ENCODE measurements around the gene XPO1.
A peak's percentile ranks its signal among the peaks of the same experiment; 100 is the strongest.

Gene XPO1

DNA sequence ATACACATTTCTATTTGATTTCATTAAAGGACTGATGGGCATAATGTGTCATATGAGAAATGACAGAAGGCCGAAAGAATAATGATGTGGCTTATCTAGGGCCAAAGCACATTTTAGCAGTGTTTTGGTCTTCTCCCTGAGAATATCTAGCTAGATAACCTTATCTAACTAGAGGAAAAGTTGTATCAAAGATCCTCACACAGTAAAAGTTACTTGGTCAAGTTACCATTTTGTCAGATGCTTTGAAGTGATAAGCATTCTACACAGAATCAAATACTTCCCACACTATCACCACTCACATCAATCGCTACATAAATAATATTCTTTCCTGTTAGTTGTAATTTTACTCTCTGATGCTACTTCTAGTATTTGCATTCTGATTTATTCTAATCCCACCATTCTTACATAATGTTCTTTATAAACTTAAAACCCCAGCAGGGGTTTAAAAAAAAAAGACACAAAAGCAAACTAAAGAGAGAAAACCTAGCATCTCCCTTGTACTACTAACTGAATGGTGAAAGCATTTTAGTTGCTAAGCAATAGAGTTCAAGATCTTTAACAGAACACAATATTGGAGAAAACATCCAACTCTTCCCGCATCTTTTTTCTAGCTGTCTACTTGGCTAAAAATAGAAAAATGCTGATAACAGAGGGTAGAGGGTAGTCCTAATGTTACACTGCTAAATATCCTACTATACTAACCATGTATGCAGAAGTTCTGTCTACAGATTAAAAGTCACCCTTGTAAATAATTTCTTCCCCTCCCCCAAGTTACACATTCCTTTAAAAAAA, 8.0 kb downstream of the XPO1 start:
- Histone ChIP-seq H4K12ac (ENCODE audit: low read depth, low read length) (no peak overlapping the region), H2BK5ac (ENCODE audit: low read depth, low read length, poor library complexity) (no peak overlapping the region), H3K4ac (ENCODE audit: low read depth, low read length) (peak overlapping the region; percentile 98), H3K4me3 (ENCODE audit: low read depth, low read length) (no peak overlapping the region), H2AFZ (ENCODE audit: insufficient read depth, low read length, poor library complexity) (no peak overlapping the region), H3K9ac (ENCODE audit: low read length) (no peak overlapping the region), H2BK12ac (ENCODE audit: low read length) (no peak overlapping the region), H3K79me2 (ENCODE audit: control insufficient read depth, insufficient read depth, low read length, poor library complexity) (peaks cover 26% of the 10 kb centered on the region), H3K27ac (ENCODE audit: low read depth, low read length) (no peak overlapping the region), H3K27me3 (ENCODE audit: insufficient read depth, low read length) (no peaks in the 10 kb centered on the region), H4K91ac (ENCODE audit: low read depth, low read length) (no peak overlapping the region), H3K23ac (ENCODE audit: low read length) (no peak overlapping the region), H3K36me3 (ENCODE audit: control insufficient read depth in 1 of 2, insufficient read depth in 2 of 2, low read length in 2 of 2) (peaks cover 9 to 14% of the 10 kb centered on the region in 2 experiments), H3K18ac (ENCODE audit: low read length) (no peak overlapping the region), H3K4me1 (ENCODE audit: control insufficient read depth in 1 of 2, insufficient read depth in 2 of 2, low read length in 2 of 2) (no peaks in the 10 kb centered on the region), H3K79me1 (ENCODE audit: low read length) (no peaks in the 10 kb centered on the region), H2BK120ac (ENCODE audit: insufficient read depth, low read length, poor library complexity) (no peak overlapping the region), H3K4me2 (ENCODE audit: low read length) (no peak overlapping the region), H3K9me3 (ENCODE audit: insufficient read depth, low read depth, low read length) (no peaks in the 10 kb centered on the region), H2AK5ac (ENCODE audit: low read length) (no peak overlapping the region), H3K14ac (ENCODE audit: low read length) (no peak overlapping the region), H4K8ac (ENCODE audit: low read depth, low read length) (no peak overlapping the region)
- 100% methylated on average over 1 of the region's 3 CpGs for WGBS (ENCODE audit: extremely low coverage, insufficient coverage, insufficient read length)
- peak in 1 of 2 donors; percentile 63 for DNase-seq

DNA sequence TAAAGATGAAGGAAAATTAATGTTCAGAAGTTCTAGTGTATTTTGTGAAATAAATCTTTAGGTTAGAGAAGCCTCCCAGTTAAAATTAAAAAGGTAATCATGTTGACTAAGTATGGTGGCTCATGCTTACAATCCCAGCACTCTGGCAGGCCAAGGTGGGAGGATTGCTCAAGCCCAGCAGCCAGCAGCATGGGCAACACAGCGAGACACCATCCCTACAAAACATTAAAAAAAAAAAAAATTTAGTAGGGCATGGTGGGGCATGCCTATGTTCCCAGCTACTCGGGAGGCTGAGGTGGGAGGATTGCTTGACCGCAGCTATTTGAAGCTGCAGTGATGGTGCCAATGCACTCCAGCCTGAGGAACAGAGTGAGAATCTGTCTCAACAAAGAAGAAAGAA, 17.9 kb downstream of the XPO1 start:
- Histone ChIP-seq H3K79me2 (ENCODE audit: control insufficient read depth, insufficient read depth, low read length, poor library complexity) (peaks cover 8% of the 10 kb centered on the region), H2BK12ac (ENCODE audit: low read length) (no peak overlapping the region), H3K23ac (ENCODE audit: low read length) (no peak overlapping the region), H3K27me3 (ENCODE audit: insufficient read depth, low read length) (no peaks in the 10 kb centered on the region), H3K9me3 (ENCODE audit: insufficient read depth, low read depth, low read length) (no peaks in the 10 kb centered on the region), H3K4me1 (ENCODE audit: control insufficient read depth in 1 of 2, insufficient read depth in 2 of 2, low read length in 2 of 2) (no peaks in the 10 kb centered on the region), H4K8ac (ENCODE audit: low read depth, low read length) (no peak overlapping the region), H3K18ac (ENCODE audit: low read length) (no peak overlapping the region), H3K4me3 (ENCODE audit: low read depth, low read length) (no peak overlapping the region), H3K36me3 (ENCODE audit: control insufficient read depth in 1 of 2, insufficient read depth in 2 of 2, low read length in 2 of 2) (peaks cover 33 to 35% of the 10 kb centered on the region in 2 experiments), H3K4ac (ENCODE audit: low read depth, low read length) (peak overlapping the region; percentile 89), H3K14ac (ENCODE audit: low read length) (no peak overlapping the region), H2AFZ (ENCODE audit: insufficient read depth, low read length, poor library complexity) (no peak overlapping the region), H3K27ac (ENCODE audit: low read depth, low read length) (no peak overlapping the region), H3K9ac (ENCODE audit: low read length) (no peak overlapping the region), H4K12ac (ENCODE audit: low read depth, low read length) (no peak overlapping the region), H3K4me2 (ENCODE audit: low read length) (no peak overlapping the region), H2AK5ac (ENCODE audit: low read length) (no peak overlapping the region), H3K79me1 (ENCODE audit: low read length) (no peaks in the 10 kb centered on the region), H4K91ac (ENCODE audit: low read depth, low read length) (no peak overlapping the region), H2BK5ac (ENCODE audit: low read depth, low read length, poor library complexity) (no peak overlapping the region), H2BK120ac (ENCODE audit: insufficient read depth, low read length, poor library complexity) (no peak overlapping the region)
- no CpG with 5 or more reads among the region's 3 CpGs for WGBS (ENCODE audit: extremely low coverage, insufficient coverage, insufficient read length)
- DNase-seq, result no peak

DNA sequence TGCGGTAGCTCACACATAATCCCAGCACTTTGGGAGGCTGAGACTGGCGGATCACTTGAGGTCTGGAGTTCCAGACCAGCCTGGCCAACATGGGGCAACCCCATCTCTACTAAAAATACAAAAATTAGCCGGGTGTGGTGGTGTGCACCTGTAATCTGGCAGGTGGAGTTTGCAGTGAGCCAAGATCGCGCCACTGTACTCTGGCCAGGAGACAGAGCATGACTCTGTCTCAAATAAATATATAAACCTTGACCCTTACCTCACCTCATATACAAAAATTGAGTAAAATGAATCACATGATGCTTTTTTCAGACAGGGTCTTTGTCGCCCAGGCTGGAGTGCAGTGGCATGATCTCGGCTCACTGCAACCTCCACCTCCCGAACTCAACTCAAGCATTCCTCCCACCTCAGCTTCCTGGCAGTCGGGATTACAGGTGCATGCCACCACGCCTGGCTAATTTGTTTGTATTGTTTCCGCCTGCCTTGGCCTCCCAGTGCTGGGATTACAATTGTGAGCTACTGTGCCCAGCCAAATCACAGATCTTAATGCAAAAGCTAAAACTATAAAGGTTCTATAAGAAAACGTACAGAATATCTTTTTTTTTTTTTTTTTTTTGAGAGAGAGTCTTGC, 25.3 kb downstream of the XPO1 start:
- Histone ChIP-seq H3K9ac (ENCODE audit: low read length) (no peak overlapping the region), H3K14ac (ENCODE audit: low read length) (no peak overlapping the region), H2AFZ (ENCODE audit: insufficient read depth, low read length, poor library complexity) (no peak overlapping the region), H3K27me3 (ENCODE audit: insufficient read depth, low read length) (no peaks in the 10 kb centered on the region), H3K79me2 (ENCODE audit: control insufficient read depth, insufficient read depth, low read length, poor library complexity) (peaks cover 12% of the 10 kb centered on the region), H2BK120ac (ENCODE audit: insufficient read depth, low read length, poor library complexity) (no peak overlapping the region), H3K4me3 (ENCODE audit: low read depth, low read length) (no peak overlapping the region), H4K91ac (ENCODE audit: low read depth, low read length) (no peak overlapping the region), H3K18ac (ENCODE audit: low read length) (no peak overlapping the region), H3K4me2 (ENCODE audit: low read length) (no peak overlapping the region), H4K12ac (ENCODE audit: low read depth, low read length) (no peak overlapping the region), H3K27ac (ENCODE audit: low read depth, low read length) (no peak overlapping the region), H4K8ac (ENCODE audit: low read depth, low read length) (no peak overlapping the region), H2BK12ac (ENCODE audit: low read length) (no peak overlapping the region), H3K9me3 (ENCODE audit: insufficient read depth, low read depth, low read length) (no peaks in the 10 kb centered on the region), H3K4ac (ENCODE audit: low read depth, low read length) (peak overlapping the region; percentile 33), H3K4me1 (ENCODE audit: control insufficient read depth in 1 of 2, insufficient read depth in 2 of 2, low read length in 2 of 2) (peaks cover 0 to 2% of the 10 kb centered on the region in 2 experiments), H3K23ac (ENCODE audit: low read length) (no peak overlapping the region), H3K36me3 (ENCODE audit: control insufficient read depth in 1 of 2, insufficient read depth in 2 of 2, low read length in 2 of 2) (peaks cover 47 to 49% of the 10 kb centered on the region in 2 experiments), H2AK5ac (ENCODE audit: low read length) (no peak overlapping the region), H3K79me1 (ENCODE audit: low read length) (no peaks in the 10 kb centered on the region), H2BK5ac (ENCODE audit: low read depth, low read length, poor library complexity) (no peak overlapping the region)
- WGBS (ENCODE audit: extremely low coverage, insufficient coverage, insufficient read length), result no CpG with 5 or more reads among the region's 12 CpGs
- DNase-seq, result no peak

DNA sequence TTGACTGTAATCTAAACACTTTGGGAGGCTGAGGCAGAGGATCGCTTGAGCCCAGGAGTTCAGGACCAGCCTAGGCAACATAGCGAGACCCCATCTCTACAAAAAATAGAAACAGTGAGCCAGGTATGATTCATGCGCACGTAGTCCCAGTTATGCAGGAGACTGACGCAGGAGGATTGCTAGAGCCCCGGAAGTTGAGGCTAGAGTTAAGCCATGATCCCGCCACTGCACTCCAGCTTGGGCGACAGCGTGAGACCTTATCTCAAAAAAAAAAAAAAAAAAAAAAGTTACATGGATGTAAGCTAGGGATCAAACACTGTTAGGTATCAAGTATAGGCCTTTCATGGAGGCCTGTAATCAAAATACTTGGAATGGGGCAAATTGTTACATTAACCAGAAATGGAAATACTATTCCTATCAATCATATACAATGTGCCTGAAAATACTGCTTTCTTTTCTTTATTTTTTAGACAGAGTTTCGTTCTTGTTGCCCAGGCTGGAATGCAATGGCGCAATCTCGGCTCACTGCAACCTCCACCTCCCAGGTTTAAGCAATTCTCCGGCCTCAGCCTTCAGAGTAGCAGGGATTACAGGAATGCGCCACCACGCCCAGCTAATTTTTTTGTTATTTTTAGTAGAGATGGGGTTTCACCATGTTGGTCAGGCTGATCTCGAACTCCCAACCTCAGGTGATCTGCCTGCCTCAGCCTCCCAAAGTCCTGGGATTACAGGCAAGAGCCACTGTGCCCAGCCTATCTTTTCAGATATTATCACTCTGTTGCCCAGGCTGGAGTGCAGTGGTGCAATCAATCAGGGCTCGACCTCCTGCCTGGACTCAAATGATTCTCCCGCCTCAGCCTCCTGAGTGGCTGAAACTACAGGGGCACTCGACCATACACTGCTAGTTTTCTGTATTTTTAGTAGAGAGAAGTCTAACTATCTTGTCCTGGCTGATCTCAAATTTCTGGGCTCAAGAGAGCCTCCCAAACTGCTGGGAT, 27.2 kb downstream of the XPO1 start:
- Histone ChIP-seq H2BK12ac (ENCODE audit: low read length) (no peak overlapping the region), H3K4ac (ENCODE audit: low read depth, low read length) (peak overlapping the region; percentile 58), H3K27ac (ENCODE audit: low read depth, low read length) (peak overlapping the region; percentile 9), H3K27me3 (ENCODE audit: insufficient read depth, low read length) (no peaks in the 10 kb centered on the region), H3K14ac (ENCODE audit: low read length) (no peak overlapping the region), H3K23ac (ENCODE audit: low read length) (no peak overlapping the region), H3K79me1 (ENCODE audit: low read length) (no peaks in the 10 kb centered on the region), H3K4me2 (ENCODE audit: low read length) (no peak overlapping the region), H2AFZ (ENCODE audit: insufficient read depth, low read length, poor library complexity) (no peak overlapping the region), H2BK5ac (ENCODE audit: low read depth, low read length, poor library complexity) (no peak overlapping the region), H4K91ac (ENCODE audit: low read depth, low read length) (no peak overlapping the region), H3K9ac (ENCODE audit: low read length) (no peak overlapping the region), H4K8ac (ENCODE audit: low read depth, low read length) (peak overlapping the region; percentile 23), H3K4me1 (ENCODE audit: control insufficient read depth in 1 of 2, insufficient read depth in 2 of 2, low read length in 2 of 2) (peaks cover 0 to 2% of the 10 kb centered on the region in 2 experiments), H2AK5ac (ENCODE audit: low read length) (no peak overlapping the region), H3K9me3 (ENCODE audit: insufficient read depth, low read depth, low read length) (no peaks in the 10 kb centered on the region), H3K79me2 (ENCODE audit: control insufficient read depth, insufficient read depth, low read length, poor library complexity) (peaks cover 12% of the 10 kb centered on the region), H3K4me3 (ENCODE audit: low read depth, low read length) (no peak overlapping the region), H3K18ac (ENCODE audit: low read length) (no peak overlapping the region), H4K12ac (ENCODE audit: low read depth, low read length) (no peak overlapping the region), H2BK120ac (ENCODE audit: insufficient read depth, low read length, poor library complexity) (no peak overlapping the region), H3K36me3 (ENCODE audit: control insufficient read depth in 1 of 2, insufficient read depth in 2 of 2, low read length in 2 of 2) (peaks cover 34 to 46% of the 10 kb centered on the region in 2 experiments)
- no CpG with 5 or more reads among the region's 19 CpGs for WGBS (ENCODE audit: extremely low coverage, insufficient coverage, insufficient read length)
- peak; percentile 63 to 78 for DNase-seq
